K562 (cell line): ENCODE data around the gene ASIC1. TPM values are rescaled to one million over a fixed set of nuclear protein-coding genes. Genes with fewer than 3 reads are reported as not detected.

Experiments used
- ATAC-seq: fragments of 200-7000 bp; cut with Tn5 transposase; 3 replicates; pipeline ENCODE4 v1.9.1; 2020; ENCODE audit warnings: moderate library complexity
- BruUV-seq: library from RNA; stranded (reverse); fragments of 400-500 nt; replicated peaks from 2 replicates; lab custom pipeline; 2021; lab: Mats Ljungman, UMichigan
- CTCF ChIA-PET: fragments of 300-600 bp; formaldehyde crosslinking; extraction: SDS; loops from one replicate; lab custom pipeline; 2021; ENCODE audit warnings: low intra/inter-chr PET ratio; lab: Yijun Ruan, JAX
- POLR2A ChIA-PET: fragments of 300-600, 350-650 bp; sonication (Branson Sonifier 250); formaldehyde crosslinking; extraction: SDS; loops from one replicate; lab custom pipeline; 2021; ENCODE audit warnings: antibody characterized with exemption, inconsistent platforms; lab: Yijun Ruan, JAX
- DNase-seq, 4 experiments: peaks; one replicate each; pipeline versions ENCODE4 v3.0.0 to v3.0.0-alpha.2; 2011 to 2018; ENCODE audit warnings: low spot score in 3 of 4, mixed read lengths in 3 of 4; ENCODE audit errors: extremely low read depth in 1 of 4
- FAIRE-seq: peaks from 2 replicates; lab custom pipeline; 2011; peaks lifted over from hg19 to GRCh38; lab: Jason Lieb, UNC
- H2AFZ ChIP-seq: 2 replicates; pipeline ENCODE4 v1.6.0; 2011; ENCODE audit warnings: low read depth, low read length, control low read depth, inconsistent platforms
- H3K27ac ChIP-seq: fragments of 200-600 bp; 3 replicates; pipeline ENCODE4 v1.8.0; 2011; ENCODE audit warnings: low read depth, mild to moderate bottlenecking, control low read depth, inconsistent platforms, low read length, moderate library complexity, mixed read lengths; ENCODE audit errors: extremely low read depth
- H3K27me3 ChIP-seq, 2 experiments: fragments of 300-600 bp in 1 of 2; 2 replicates in 1 of 2; 3 replicates in 1 of 2; pipeline versions ENCODE4 v1.6.0 to v1.8.0; 2011; ENCODE audit warnings: inconsistent platforms in 2 of 2, low read length in 2 of 2, mild to moderate bottlenecking in 1 of 2, mixed read lengths in 1 of 2, moderate library complexity in 1 of 2; ENCODE audit not compliant: control insufficient read depth in 2 of 2, insufficient read depth in 2 of 2
- H3K36me3 ChIP-seq: fragments of 300-600 bp; 3 replicates; pipeline ENCODE4 v1.8.0; 2011; ENCODE audit warnings: mild to moderate bottlenecking, low read length, inconsistent platforms; ENCODE audit not compliant: control insufficient read depth, insufficient read depth
- H3K4me1 ChIP-seq, 2 experiments: fragments of 200-600 bp in 1 of 2; replicated peaks in 1 of 2; 2 replicates in 1 of 2; 3 replicates in 1 of 2; pipeline versions ENCODE4 v1.5.1 to v1.8.0; 2011; ENCODE audit warnings: inconsistent platforms in 2 of 2, low read length in 2 of 2, mild to moderate bottlenecking in 1 of 2, mixed read lengths in 1 of 2, moderate library complexity in 1 of 2; ENCODE audit not compliant: control insufficient read depth in 2 of 2, insufficient read depth in 2 of 2
- H3K4me2 ChIP-seq: 2 replicates; pipeline ENCODE4 v1.6.1; 2011; ENCODE audit warnings: low read length, control low read depth, inconsistent platforms, mixed read lengths; ENCODE audit not compliant: insufficient read depth
- H3K4me3 ChIP-seq: fragments of 200-600 bp; sonication (generic), shearing (Covaris generic); 2 replicates; pipeline ENCODE4 v1.5.1; 2016; ENCODE audit warnings: control low read depth, inconsistent platforms
- H3K79me2 ChIP-seq: fragments of 200-600 bp; 3 replicates; pipeline ENCODE4 v1.8.0; 2011; ENCODE audit warnings: low read length, inconsistent platforms; ENCODE audit not compliant: control insufficient read depth, insufficient read depth
- H3K9ac ChIP-seq, 2 experiments: 2 replicates each; pipeline versions ENCODE4 v1.6.0 to v1.6.1; 2011; ENCODE audit warnings: low read depth in 2 of 2, low read length in 2 of 2, control low read depth in 1 of 2, inconsistent platforms in 1 of 2, mild to moderate bottlenecking in 1 of 2, mixed read lengths in 1 of 2; ENCODE audit not compliant: insufficient read depth in 1 of 2
- H3K9me1 ChIP-seq: one replicate; pipeline ENCODE4 v1.6.0; 2011; ENCODE audit warnings: inconsistent platforms, mild to moderate bottlenecking, low read length, moderate library complexity; ENCODE audit not compliant: control insufficient read depth, insufficient read depth
- H3K9me3 ChIP-seq: replicated peaks from 2 replicates; pipeline ENCODE4 v1.5.1; 2011; ENCODE audit warnings: low read depth, low read length, inconsistent platforms; ENCODE audit not compliant: control insufficient read depth, insufficient read depth
- H4K20me1 ChIP-seq: replicated peaks from 2 replicates; pipeline ENCODE4 v1.6.1; 2011; ENCODE audit warnings: low read length, inconsistent platforms, mixed read lengths; ENCODE audit not compliant: control insufficient read depth, insufficient read depth
- ARID2 ChIP-seq: fragments of 450-650 bp; IDR thresholded peaks from 2 replicates; pipeline ENCODE4 v1.6.1; 2017; ENCODE audit warnings: antibody characterized with exemption, mild to moderate bottlenecking
- DNMT1 ChIP-seq: fragments of 450-650 bp; IDR thresholded peaks from 2 replicates; pipeline ENCODE4 v1.6.1; 2016; ENCODE audit warnings: antibody characterized with exemption, mild to moderate bottlenecking
- ELK3 ChIP-seq: fragments of 450-650 bp; formaldehyde crosslinking; IDR thresholded peaks from 2 replicates; pipeline ENCODE4 v1.4.0; 2020; ENCODE audit warnings: mild to moderate bottlenecking
- HNRNPL ChIP-seq: fragments of 200-400 bp; formaldehyde crosslinking; IDR thresholded peaks from 2 replicates; pipeline ENCODE4 v1.6.1; 2017; ENCODE audit warnings: low read depth, mild to moderate bottlenecking, low read length
- TARDBP ChIP-seq: fragments of 450-650 bp; IDR thresholded peaks from 2 replicates; pipeline ENCODE4 v1.6.1; 2016
- ZBED1 ChIP-seq: IDR thresholded peaks from 2 replicates; pipeline ENCODE4 v1.6.1; 2014
- ZNF224 ChIP-seq: sonication (generic); formaldehyde crosslinking; IDR thresholded peaks from 2 replicates; pipeline ENCODE4 v1.8.0; 2022; ENCODE audit warnings: mild to moderate bottlenecking, missing genetic modification reagents
- WGBS: fragments of 100-300 bp; shearing (Covaris generic); methylation state at CpG from one replicate; pipeline ENCODE4 v1.1.6; 2016; ENCODE audit warnings: low coverage, mixed read lengths; ENCODE audit not compliant: insufficient coverage; ENCODE audit errors: missing lambda C conversion rate; 5-methylcytosine and 5-hydroxymethylcytosine counted together
- in situ Hi-C: fragments of 300-500 bp; cut with MboI; formaldehyde crosslinking; loops from 4 replicates; pipeline ENCODE4 v1.15.0; 2018; ENCODE audit warnings: inconsistent platforms, mixed read lengths
- intact Hi-C: fragments of 100-400 bp; cut with micrococcal nuclease; formaldehyde crosslinking; loops from 2 replicates; pipeline ENCODE4 v1.14.2; 2022
- polyA plus RNA-seq, 8 experiments: library from polyadenylated mRNA; depleted of rRNA in 4 of 8; stranded (reverse) in 5 of 8; unstranded in 3 of 8; fragments of >200 nt; fragmentation: Nextera tagmentation in 2 of 8; fragmentation: Illumina TruSeq in 1 of 8; extraction: Ambion mirVana in 2 of 8; extraction: Trizol in 1 of 8; gene quantifications; 2 replicates each; pipeline versions ENCODE4 v1.2.1 to v1.2.3, GENCODE V29; 2011 to 2014; ENCODE audit warnings: inconsistent platforms in 1 of 8, missing spikeins in 1 of 8
- total RNA-seq, 7 experiments: library from RNA; depleted of rRNA in 6 of 7; stranded (reverse); fragments of >200 nt in 6 of 7; fragmentation: Illumina TruSeq in 2 of 7; extraction: Trizol in 2 of 7; gene quantifications; 2 replicates each; pipeline versions ENCODE4 v1.2.1 to v1.2.3, GENCODE V29; 2011 to 2021; ENCODE audit warnings: low replicate concordance in 1 of 7

ASIC1 gene
- total and polyA plus RNA-seq, 9 of the 15 experiments (the other 6 are each of a cell fraction or from before 2014, with no cell fraction given), result 0.01 to 1.7 (median 0.45) TPM

GRCh38 chr12:50075808-50076170 lies 18.4 kb downstream of the ASIC1 start:
- H3K27ac ChIP-seq, result no peak overlapping the region
- no peak overlapping the region for H3K4me2 ChIP-seq
- no peaks in the 10 kb centered on the region for H3K27me3 ChIP-seq
- H3K9ac ChIP-seq, result no peak overlapping the region; a peak in 1 of 4 replicates
- in situ Hi-C loops, result no loop called here
- WGBS, result 44% methylated on average over 1 of the region's 1 CpG
- H3K4me3 ChIP-seq, result no peak overlapping the region
- FAIRE-seq (no peak), DNase-seq (no peak), ATAC-seq (no peak)
- H4K20me1 ChIP-seq, result no peaks in the 10 kb centered on the region
- peaks cover 19% of the 10 kb centered on the region in 2 experiments for H3K4me1 ChIP-seq
- H3K9me3 ChIP-seq, result no peaks in the 10 kb centered on the region
- TF ChIP-seq DNMT1, result no peak
- no peak for TF ChIP-seq ZNF224 (CRISPR knock-in tag)
- no peak for TF ChIP-seq ELK3 (CRISPR knock-in tag)
- TF ChIP-seq ARID2, result no peak
- TF ChIP-seq ZBED1, result no peak
- TF ChIP-seq HNRNPL, result no peak
- TF ChIP-seq TARDBP, result no peak
- no peaks in the 10 kb centered on the region for H3K79me2 ChIP-seq
- peaks cover 5% of the 10 kb centered on the region for H3K9me1 ChIP-seq
- intact Hi-C loops, result loop anchor here (1.0 kb wide), 2 partner anchors 100 to 239 kb away; no protein-coding TSS in a partner anchor
- no peak overlapping the region for H2AFZ ChIP-seq
- H3K36me3 ChIP-seq, result no peaks in the 10 kb centered on the region
- ChIA-PET CTCF (interaction anchor here (0.8 to 5.8 kb wide), 4 partner anchors 100 to 1603 kb away, joined by 3 to 66 read pairs (median 9); no protein-coding TSS in a partner anchor), POLR2A (interaction anchor here (0.6 to 1.2 kb wide), 2 partner anchors 9 to 696 kb away, joined by 3 to 7 read pairs; partner anchors contain the start of gene SMARCD1)
- BruUV-seq, result no TSS peak
